ENCODE measurements around the gene SIPA1L3.

DNA sequence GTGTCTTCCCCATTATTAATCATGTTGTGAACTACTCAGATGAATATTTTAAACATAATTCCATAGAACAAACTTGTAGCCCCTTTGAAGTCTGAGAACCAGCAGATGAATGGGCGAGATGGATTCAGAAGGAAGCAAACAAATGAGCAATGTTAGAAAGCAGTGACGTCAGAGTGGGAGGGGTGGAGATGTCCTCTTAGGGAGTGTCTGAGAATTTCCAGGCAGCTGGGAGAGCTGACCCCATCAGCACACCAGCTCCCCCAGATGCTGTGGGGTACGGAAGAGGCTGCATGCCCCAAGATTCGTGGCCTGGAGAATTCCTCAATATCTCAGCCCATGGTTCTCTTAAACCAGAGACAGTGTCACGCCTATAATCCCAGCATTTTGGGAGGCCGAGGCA lies 248.4 kb downstream of the SIPA1L3 start:
- TF ChIP-seq, protein P1, sequence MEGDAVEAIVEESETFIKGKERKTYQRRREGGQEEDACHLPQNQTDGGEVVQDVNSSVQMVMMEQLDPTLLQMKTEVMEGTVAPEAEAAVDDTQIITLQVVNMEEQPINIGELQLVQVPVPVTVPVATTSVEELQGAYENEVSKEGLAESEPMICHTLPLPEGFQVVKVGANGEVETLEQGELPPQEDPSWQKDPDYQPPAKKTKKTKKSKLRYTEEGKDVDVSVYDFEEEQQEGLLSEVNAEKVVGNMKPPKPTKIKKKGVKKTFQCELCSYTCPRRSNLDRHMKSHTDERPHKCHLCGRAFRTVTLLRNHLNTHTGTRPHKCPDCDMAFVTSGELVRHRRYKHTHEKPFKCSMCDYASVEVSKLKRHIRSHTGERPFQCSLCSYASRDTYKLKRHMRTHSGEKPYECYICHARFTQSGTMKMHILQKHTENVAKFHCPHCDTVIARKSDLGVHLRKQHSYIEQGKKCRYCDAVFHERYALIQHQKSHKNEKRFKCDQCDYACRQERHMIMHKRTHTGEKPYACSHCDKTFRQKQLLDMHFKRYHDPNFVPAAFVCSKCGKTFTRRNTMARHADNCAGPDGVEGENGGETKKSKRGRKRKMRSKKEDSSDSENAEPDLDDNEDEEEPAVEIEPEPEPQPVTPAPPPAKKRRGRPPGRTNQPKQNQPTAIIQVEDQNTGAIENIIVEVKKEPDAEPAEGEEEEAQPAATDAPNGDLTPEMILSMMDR (IDR thresholded peaks at IDR 0.05; ENCODE audit: insufficient read depth, low read depth, low read length): no peak
- TF ChIP-seq EZH2 (IDR thresholded peaks at IDR 0.05; ENCODE audit: insufficient read depth, low read length): no peak
